Measurements from ENCODE around the gene MARCKS. TPM values are rescaled to one million over a fixed set of nuclear protein-coding genes. Genes with fewer than 3 reads are reported as not detected.

MARCKS gene
- polyA plus RNA-seq, 2 of the 4 experiments (the other 2 are of a cell fraction) = 21.2 to 39.4 TPM

GRCh38 chr6:113856375-113856624, 845 bp upstream of the MARCKS start:
- DNase-seq (ENCODE audit: low read depth in 1 of 2, low spot score in 1 of 2) (peak in 1 of 2 experiments; percentile 19), FAIRE-seq (no peak), ATAC-seq (no peak)
- ChIA-PET POLR2A (interaction anchor here (0.7 to 1.5 kb wide), 2 partner anchors 213 to 224 kb away, joined by 3 to 13 read pairs; no protein-coding TSS in a partner anchor), CTCF (interaction anchor here (1.1 kb wide), 1 partner anchor 219 kb away, joined by 3 read pairs; no protein-coding TSS in a partner anchor)
- Histone ChIP-seq H3K9me3 (no peaks in the 10 kb centered on the region), H3K4me3 (peak overlapping the region; percentile 98), H3K4me1 (peaks cover 4% of the 10 kb centered on the region; the same call in 1 of the 3 replicates), H3K4me2 (peak overlapping the region; percentile 90), H3K27ac (peak overlapping the region; percentile 95 to 99)
- WGBS (ENCODE audit: missing lambda C conversion rate) = 2% methylated on average over 10 of the region's 10 CpGs
- no peak for TF ChIP-seq MAZ (IDR thresholded peaks at IDR 0.05; ENCODE audit: borderline replicate concordance, low read depth, low read length)
- TF ChIP-seq NR3C1 (IDR thresholded peaks at IDR 0.05) = no peak
- TF ChIP-seq RFX5 (IDR thresholded peaks at IDR 0.05) = no peak
- TF ChIP-seq, protein P1, sequence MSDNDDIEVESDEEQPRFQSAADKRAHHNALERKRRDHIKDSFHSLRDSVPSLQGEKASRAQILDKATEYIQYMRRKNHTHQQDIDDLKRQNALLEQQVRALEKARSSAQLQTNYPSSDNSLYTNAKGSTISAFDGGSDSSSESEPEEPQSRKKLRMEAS (IDR thresholded peaks at IDR 0.05) = no peak
- TF ChIP-seq, protein P2, sequence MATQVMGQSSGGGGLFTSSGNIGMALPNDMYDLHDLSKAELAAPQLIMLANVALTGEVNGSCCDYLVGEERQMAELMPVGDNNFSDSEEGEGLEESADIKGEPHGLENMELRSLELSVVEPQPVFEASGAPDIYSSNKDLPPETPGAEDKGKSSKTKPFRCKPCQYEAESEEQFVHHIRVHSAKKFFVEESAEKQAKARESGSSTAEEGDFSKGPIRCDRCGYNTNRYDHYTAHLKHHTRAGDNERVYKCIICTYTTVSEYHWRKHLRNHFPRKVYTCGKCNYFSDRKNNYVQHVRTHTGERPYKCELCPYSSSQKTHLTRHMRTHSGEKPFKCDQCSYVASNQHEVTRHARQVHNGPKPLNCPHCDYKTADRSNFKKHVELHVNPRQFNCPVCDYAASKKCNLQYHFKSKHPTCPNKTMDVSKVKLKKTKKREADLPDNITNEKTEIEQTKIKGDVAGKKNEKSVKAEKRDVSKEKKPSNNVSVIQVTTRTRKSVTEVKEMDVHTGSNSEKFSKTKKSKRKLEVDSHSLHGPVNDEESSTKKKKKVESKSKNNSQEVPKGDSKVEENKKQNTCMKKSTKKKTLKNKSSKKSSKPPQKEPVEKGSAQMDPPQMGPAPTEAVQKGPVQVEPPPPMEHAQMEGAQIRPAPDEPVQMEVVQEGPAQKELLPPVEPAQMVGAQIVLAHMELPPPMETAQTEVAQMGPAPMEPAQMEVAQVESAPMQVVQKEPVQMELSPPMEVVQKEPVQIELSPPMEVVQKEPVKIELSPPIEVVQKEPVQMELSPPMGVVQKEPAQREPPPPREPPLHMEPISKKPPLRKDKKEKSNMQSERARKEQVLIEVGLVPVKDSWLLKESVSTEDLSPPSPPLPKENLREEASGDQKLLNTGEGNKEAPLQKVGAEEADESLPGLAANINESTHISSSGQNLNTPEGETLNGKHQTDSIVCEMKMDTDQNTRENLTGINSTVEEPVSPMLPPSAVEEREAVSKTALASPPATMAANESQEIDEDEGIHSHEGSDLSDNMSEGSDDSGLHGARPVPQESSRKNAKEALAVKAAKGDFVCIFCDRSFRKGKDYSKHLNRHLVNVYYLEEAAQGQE (IDR thresholded peaks at IDR 0.05) = no peak

- TF ChIP-seq PBX3 (IDR thresholded peaks at IDR 0.05) (no peak), EP300 (IDR thresholded peaks at IDR 0.05) (no peak), SMC3 (IDR thresholded peaks at IDR 0.05) (no peak), RNF2 (IDR thresholded peaks at IDR 0.05; ENCODE audit: borderline replicate concordance, low read depth) (no peak)
- WGBS (ENCODE audit: missing lambda C conversion rate) = 2% methylated on average over 25 of the region's 43 CpGs
- FAIRE-seq (no peak), DNase-seq (ENCODE audit: low read depth in 1 of 2, low spot score in 1 of 2) (peak; percentile 33 to 38), ATAC-seq (peak; percentile 5 to 25; a peak in 5 of 6 replicates)
- peak overlapping the region; percentile 95 to 99 for H3K27ac ChIP-seq
- POLR2A ChIA-PET = interaction anchor here (0.6 to 3.0 kb wide), 14 partner anchors 43 to 737 kb away, joined by 3 to 14 read pairs (median 5); no protein-coding TSS in a partner anchor
- no peaks in the 10 kb centered on the region for H3K9me3 ChIP-seq
- H3K4me2 ChIP-seq = peak overlapping the region; percentile 90
- H3K4me1 ChIP-seq = peaks cover 16% of the 10 kb centered on the region; the same call in 2 of the 3 replicates
- peak overlapping the region; percentile 98 for H3K4me3 ChIP-seq
- CTCF ChIA-PET = interaction anchor here (0.5 to 2.6 kb wide), 50 partner anchors 9 to 1162 kb away, joined by 3 to 16 read pairs (median 4); no protein-coding TSS in a partner anchor
Measured at GRCh38 chr6:113857556-113858479, 673 bp downstream of the MARCKS start.

- no peak for FAIRE-seq
- Histone ChIP-seq H3K27ac (peak overlapping the region; percentile 95 to 99), H3K4me3 (peak overlapping the region; percentile 98), H3K4me1 (peaks cover 16% of the 10 kb centered on the region; the same call in 2 of the 3 replicates), H3K4me2 (peak overlapping the region; percentile 90), H3K9me3 (no peaks in the 10 kb centered on the region)
- 0% methylated on average over 14 of the region's 67 CpGs for WGBS (ENCODE audit: missing lambda C conversion rate)
- DNase-seq (ENCODE audit: low read depth in 1 of 2, low spot score in 1 of 2) = peak; percentile 76 to 84
- ChIA-PET CTCF (interaction anchor here (0.5 to 2.6 kb wide), 58 partner anchors 10 to 1163 kb away, joined by 3 to 16 read pairs (median 4); no protein-coding TSS in a partner anchor), POLR2A (interaction anchor here (0.8 to 3.0 kb wide), 12 partner anchors 42 to 738 kb away, joined by 3 to 14 read pairs (median 5); no protein-coding TSS in a partner anchor)
- peak; percentile 73 to 86 for ATAC-seq
- TF ChIP-seq POLR2A (IDR thresholded peaks at IDR 0.05; ENCODE audit: low read length) (peak; percentile 33), MAFK (IDR thresholded peaks at IDR 0.05; ENCODE audit: partially characterized antibody) (no peak), CTCF (IDR thresholded peaks at IDR 0.05) (peak; percentile 85), EHMT2 (IDR thresholded peaks at IDR 0.05; ENCODE audit: low read depth) (no peak), JUNB (IDR thresholded peaks at IDR 0.05) (no peak), RFX5 (IDR thresholded peaks at IDR 0.05) (no peak), KDM5A (IDR thresholded peaks at IDR 0.05) (peak; percentile 77; the same call in 1 of the 2 replicates), USF2 (IDR thresholded peaks at IDR 0.05) (no peak), RAD21 (conservative IDR thresholded peaks at IDR 0.05 in 1 of 2, IDR thresholded peaks at IDR 0.05 in 1 of 2) (peak; percentile 72 to 96), MAZ (IDR thresholded peaks at IDR 0.05; ENCODE audit: borderline replicate concordance, low read depth, low read length) (0 out of 2 replicates have a peak, but pooled peaks have one; percentile 73)
- TF ChIP-seq, protein P3, sequence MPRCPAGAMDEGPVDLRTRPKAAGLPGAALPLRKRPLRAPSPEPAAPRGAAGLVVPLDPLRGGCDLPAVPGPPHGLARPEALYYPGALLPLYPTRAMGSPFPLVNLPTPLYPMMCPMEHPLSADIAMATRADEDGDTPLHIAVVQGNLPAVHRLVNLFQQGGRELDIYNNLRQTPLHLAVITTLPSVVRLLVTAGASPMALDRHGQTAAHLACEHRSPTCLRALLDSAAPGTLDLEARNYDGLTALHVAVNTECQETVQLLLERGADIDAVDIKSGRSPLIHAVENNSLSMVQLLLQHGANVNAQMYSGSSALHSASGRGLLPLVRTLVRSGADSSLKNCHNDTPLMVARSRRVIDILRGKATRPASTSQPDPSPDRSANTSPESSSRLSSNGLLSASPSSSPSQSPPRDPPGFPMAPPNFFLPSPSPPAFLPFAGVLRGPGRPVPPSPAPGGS (IDR thresholded peaks at IDR 0.05) = peak; percentile 43; the same call in 1 of the 3 replicates
- TF ChIP-seq, protein P1 (IDR thresholded peaks at IDR 0.05) = peak; percentile 52
Measured at GRCh38 chr6:113858480-113859348, 1.6 kb downstream of the MARCKS start.

All from A549 (cell line).